Activated CD4-positive, alpha-beta T cell treated with anti-CD3 and anti-CD28 coated beads, Interleukin-10, Interleukin-2, amounts not matched to agents 100 ng/mL and 50 ng/mL, durations not matched to agents 16 hours and 8 hours (primary cell): Measurements from ENCODE around the gene GATD1.

Experiments used
- DNase-seq: peaks from one replicate; pipeline ENCODE4 v3.0.0-alpha.2; 2020

GATD1 gene

DNA sequence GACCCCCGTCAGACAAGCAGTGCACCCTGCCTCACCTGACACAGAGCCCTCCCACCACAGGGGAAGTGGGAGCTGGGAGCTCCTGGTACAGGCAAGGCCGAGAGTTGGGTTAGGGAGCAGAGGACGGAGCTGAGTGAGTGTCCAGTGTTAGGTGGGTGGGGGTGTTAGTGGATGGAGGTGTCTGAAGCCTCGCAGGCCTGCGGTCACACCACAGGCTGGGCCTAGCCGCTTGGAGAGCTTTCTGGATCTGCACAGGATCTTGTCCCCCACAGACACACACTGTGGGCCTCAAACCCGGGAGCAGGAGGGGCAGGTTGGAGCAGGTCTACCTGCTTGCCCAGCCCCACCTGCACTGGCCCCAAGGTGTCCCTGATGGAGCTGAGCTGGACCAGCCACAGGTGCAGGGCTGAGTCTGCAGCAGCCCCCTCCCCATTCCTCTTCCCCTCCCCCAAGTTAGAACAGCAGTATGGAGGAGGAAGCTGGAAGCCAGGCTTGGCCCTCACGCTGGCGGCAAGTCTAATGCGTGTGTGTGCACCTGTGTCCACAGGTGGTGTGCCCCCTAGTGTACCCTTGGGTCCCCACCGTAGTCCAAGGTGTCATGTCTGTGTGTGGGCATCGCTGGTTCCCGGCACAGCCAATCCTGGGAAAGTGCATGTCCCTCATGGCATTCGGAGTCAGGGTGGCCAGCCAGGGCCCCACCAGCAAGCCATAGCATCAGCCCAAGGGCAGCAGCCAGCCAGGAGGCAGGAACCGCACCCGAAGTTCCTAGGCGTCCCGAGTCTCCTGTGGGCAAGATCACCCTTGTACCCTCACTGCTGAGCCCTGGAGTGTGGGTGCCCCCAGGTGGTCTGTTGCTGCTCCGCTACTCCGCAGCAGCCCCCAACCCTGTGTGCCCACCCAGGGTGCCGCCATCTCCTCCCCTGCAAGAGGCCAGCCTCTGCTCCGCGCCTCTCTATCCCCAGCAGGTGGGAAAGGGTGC lies 2.0 kb upstream of the GATD1 start:
- no peak for DNase-seq

DNA sequence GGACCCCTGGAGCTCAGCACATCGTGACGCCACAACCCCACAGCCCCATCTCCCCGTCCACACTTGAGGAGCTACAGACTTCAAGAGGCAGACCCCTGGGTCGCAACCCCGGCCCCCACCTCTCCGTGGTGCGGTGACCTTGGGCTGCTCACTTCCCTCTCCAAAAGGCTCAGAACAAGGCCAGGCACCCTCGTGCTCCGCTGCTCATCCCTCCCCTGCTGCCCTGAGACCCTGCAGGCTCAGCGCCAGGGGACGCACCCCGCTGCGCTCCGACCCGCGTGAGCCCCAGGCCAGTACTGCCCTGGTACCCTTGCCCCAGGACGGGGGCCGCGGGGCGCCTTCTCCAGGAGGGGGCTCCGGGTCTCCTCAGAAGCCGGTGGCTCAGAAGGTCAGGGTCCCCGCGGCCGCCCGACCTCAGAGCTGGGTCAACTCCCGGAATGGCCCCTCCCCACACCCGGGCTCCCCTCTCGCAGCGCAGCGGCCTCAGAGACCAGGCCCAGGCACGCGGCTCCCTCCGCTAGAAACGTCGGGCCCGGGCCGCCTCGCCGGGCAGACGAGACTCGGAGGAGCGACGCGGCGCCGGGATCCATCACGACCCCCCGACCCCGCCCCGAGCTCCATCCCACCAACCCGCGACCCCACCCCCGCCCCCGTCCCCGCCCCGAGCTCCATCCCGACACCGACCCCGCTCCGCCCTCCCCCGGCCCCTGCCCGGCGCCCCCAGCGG lies 563 bp downstream of the GATD1 start:
- DNase-seq: peak; percentile 31

DNA sequence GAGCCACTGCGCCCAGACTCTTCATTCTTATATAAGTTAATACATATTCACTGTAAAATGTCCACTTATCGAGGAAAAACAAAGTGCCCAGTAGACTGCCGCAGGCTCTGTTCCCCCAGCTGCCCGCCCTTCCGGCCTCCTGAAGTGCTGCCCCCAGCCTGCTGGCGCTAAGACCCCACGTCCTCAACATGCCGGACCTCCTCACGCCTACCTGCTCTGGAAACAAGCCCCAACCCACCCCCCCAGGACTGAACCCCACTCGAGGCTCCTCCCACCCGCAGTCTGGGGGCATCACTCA lies 1.1 kb downstream of the GATD1 start:
- no peak for DNase-seq

DNA sequence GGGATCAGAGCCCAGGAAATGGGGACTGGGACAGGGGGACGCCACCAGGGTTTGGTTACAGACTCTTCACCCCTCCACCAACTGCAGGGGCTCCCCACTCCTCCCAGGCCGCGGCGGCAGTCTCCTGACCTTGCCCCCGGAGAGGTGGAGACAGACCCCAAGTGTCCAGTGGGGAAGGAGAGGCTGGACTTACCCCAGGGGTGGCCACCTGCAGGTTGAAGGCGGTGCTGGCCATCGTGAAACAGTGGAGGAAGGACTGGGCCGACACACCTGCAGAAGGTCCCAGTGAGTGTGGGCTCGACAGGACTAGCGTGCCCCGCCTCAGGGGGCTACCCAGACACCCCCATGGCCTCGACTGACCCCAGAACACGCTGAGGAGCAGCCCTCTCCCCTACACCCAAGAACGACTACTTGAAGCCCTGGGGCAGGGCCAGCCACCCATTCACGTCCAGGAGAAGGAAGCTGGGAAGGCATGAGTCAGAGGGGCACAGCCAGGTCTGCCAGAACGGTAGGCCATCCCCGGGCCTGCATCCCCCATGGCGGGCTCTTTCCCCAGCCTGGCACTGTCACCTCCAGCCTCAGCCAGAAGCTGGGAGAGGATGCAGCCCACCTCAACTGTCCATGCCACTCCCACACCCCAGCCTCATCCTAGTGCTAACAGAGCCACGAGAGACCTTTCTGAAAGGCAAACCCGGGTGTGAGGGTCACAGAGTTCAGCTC lies 2.3 kb downstream of the GATD1 start:
- no peak for DNase-seq

DNA sequence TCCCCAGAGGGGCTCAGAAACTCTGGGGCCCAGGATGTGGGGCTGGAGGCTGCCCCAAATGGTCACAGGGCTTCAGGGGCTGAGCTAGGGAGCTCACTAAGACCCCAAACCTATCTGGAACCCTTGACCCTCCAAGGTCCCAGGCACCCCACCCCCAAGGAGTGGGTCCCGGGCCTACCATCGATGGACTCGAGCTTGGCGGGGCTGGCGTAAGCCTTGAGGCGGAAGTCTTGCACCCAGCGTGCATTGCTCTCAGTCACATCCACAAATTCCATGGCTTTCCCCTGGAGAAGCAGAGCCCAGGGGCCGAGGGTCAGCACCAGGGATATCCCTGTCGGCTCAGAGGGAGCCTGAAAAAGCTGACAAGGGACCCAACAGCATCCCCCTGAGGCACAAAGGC lies 3.5 kb downstream of the GATD1 start:
- DNase-seq: no peak

DNA sequence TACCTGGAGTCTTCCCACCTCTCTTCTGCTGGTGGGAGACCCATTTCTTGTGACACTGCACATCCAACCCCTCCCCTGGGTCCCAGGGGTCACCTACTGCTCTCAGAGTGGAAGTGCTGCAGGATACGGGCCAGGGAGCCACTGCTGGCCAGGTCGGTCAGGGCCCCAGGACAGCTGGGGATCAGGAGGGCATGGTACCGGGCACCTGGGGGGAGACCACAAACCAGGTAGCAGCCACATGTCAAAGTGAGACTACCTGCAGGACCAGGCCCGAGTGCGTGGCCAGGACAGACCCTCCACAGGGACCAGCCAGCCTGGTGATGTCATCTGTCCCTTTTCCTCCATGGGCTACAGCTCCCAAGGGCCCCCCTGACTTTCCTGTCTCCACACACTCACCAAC lies 3.9 kb downstream of the GATD1 start:
- no peak for DNase-seq

DNA sequence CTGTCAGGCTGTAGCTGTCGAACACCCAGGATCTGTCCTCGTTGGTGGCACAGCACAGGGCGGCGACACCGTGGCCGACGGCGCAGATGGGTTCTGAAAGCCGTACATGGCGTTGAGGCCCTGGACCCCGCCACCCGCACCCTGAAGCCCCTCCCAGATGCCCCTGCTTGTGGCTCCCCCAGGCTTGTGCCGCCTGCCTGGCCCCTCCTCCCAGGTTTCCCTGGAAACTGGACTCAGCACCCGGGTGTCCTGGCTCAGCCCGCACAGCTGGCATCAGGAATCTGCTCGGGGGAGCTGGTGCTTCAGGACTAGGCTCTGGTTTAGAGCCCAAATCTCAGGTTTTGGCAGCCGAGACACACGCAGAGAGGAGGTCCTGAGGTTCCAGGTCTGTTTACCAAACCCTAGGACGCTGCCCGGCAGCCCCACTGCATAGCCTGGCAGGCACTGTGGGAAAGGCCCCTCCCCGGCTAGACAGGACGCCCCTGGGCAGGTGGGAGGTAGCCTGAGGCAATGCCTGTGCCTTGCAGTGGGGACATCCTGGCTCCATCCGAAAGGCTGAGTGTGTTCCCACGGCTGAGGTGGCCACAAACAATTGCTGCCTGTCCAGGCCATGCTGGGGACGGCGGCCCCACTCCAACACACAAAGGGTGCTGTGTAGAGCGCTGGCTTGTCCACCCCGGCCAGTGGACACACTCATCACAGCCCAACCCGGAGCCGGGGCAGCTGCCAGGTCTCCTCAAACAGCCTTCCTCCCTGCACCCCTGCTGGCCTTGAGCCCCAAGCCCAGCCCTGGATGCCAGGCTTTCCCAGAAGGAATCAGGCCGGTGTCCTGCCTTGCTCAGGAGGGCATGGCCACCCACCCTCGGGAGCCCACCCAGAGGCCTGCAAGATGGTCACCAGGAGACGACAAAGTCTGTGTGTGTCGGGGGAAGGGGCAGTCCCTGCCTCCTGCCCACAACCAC lies 4.6 kb downstream of the GATD1 start:
- no peak for DNase-seq

DNA sequence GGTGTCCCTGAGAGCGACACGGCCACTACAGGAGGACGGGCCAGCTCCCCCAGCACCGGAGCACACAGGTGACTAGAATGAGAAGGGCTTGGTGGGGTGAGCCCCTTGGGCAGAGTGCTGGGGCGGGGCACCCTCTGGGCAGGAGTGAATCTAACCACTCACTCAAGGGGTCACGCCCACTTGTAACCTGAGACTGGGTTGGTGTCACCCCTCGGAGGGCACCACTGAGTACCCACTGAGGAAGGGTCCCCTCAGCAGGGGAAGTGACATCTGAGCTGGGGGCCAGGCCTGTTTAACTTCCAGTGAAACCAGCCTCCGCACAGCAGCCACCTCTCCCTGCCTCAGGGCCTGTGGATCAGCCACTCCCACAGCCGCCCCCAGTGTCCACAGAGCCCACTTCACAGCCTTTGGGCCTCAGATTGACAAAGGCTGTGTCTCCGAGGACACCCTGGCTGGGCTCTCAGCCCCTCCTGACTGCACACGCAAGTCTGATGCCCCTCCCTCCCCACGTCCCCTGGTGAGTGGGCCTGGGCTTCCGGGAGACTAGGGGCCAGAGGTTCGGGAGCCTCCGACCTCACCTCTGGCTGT lies 5.6 kb downstream of the GATD1 start:
- no peak for DNase-seq

DNA sequence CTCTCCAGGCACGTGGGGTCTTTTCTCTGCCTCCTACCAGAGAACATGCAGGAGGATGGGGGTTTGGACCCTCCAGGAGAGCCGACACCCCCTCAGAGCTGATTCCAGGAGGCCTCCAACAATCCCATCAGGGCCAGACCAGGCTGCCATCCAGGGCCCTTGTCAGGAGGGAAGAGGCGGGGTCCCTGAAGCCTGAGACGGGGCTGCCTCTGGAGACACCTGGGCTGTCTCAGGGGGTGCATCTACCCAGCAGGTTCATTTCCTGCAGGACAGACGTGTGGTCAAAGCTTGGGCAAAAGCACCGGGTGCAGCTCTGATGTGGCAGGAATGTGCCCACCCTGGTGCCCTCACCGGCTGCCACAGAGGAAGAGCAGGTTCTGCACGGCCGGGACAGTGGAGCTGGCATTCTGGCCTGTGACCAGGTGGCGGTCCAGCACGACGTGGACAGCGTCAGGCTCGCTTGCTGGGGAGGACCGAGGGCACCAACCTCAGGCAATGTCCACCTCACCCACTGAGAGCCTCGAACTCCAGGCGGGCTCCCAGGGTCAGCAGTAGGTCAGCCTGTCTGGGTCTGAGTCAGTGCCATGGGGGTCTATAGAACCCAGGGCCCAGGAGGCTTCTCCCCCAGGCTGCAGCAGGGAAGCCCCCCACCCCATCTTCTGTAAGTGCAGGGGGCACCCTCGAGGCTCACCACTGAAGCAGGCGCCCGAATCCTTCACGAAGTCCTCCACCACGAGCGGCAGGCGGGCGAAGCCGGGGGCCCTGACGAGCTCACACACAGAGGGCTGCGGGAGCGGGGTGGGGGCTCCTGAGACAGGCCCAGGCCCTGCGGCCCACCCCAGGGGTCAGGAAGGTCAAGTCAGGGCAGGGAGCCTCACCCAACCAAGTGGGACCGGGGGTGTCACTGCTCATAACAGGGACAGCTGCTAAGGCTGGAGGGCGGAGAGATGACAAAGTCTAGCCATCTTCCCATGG lies 6.4 kb downstream of the GATD1 start:
- DNase-seq: no peak

DNA sequence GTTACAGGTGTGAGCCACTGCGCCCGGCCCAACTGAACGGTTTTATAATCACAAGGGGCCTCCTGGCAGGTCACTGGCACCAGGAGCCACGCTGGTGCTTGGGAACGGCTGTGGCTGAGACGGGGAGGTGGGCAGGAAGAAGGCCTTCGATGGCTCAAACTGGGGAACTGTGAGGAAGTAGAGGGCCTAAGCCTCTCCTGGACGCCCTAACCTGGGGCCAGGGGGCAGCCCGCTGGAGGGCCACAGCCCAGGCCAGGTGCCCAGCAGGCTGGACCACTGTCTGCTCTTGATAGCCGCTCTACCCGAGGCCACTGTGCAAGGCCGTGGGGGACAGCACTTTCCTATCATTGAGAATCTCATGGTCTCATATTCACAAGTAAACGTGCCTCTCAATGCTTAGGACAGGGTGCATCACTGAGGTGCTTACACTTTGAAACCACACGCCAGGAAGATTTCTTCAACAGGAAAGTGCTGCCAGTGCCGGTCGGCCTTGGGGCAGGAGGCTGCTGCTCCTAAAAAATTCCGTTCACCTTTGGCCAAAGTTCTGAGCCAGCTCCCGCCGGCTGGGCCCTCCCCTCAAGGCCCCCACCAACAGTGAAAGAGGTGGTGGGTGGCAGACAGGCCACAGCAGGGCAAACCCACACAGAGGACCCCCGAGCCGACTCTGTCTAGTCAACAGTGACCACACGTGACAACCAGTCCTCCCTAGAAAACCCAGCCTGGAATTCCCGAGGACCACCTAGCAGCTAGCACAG lies 7.2 kb downstream of the GATD1 start:
- no peak for DNase-seq

DNA sequence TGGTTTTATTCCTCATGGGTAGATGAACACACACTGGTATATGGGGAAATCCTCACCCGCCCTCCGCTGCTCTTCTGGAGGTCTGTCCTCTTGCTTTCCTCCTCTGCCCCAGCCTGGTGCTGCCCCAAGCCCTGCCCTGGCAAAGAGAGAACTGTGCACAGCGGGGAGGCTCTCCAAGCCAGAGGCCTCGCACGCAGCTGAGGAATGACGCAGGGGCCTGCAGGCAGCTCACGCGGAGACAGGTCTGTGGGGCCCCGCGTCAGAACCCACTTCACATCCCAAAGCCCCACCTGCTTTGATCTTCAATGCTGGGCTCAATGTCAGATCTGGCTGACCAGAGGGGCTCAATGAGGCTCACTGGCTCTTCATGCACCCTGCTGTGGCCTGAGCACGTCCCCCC lies 10.0 kb downstream of the GATD1 start:
- no peak for DNase-seq

DNA sequence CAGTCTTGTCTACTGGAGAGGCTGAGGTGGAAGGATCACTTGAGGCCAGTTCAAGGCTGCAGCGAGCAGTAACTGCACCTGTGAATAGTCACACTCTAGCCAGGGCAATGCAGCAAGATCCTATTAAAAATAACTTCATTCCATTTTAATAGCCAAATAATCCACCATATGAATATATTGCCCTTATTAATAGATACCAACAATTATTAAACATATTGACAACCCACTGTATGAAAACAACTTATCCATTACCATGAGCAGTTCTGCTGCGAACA lies 10.4 kb downstream of the GATD1 start:
- DNase-seq: no peak

DNA sequence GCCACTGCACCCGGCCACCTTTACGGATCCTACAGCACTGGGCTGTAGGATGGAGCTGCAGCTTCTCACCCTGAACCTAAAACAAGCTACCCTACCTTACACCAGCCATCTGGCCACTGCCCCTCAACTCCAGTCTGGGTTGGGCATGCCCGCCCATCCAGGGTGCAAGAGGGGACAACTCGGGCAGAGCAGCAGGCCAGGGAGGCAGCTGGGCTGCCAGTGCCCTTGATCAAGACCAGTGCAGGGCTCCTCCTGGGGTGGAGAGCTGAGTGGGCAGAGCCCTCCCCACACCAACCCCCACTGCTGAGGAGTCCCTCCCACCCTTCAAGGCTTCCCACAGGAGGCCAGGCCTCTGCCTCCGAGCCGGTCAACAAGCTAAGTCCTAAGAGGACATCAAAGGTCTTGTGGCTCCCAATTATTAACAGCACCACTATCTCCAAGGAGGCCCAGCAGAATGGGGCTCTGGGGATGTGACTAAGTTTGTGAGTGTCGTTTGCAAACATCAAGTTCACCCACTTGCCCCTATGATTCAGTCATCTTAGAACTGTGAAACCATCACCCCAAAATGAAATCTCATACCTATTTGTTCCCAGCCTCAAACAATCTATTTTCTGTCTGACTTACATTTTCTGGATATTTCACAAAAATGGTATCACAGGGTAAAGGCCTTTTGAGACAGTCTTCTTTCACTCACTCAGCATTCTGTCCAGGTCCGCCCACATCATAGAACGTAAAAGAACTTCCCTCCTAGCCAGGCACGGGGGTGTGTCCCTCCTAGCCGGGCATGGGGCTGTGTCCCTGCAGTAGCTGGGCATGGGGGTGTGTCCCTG lies 11.0 kb downstream of the GATD1 start:
- DNase-seq: no peak

DNA sequence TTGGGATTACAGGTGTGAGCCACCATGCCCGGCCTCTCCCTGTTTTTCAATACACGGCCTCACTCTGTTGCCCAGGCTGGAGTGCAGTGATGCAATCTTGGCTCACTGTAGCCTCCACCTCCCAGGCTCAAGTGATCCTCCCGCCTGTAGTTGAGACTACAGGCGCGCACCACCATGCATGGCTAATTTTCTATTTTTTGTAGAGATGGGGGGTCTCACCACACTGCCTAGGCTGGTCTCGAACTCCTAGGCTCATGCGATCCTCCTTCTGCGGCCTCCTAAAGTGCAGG lies 11.5 kb downstream of the GATD1 start:
- DNase-seq: no peak

DNA sequence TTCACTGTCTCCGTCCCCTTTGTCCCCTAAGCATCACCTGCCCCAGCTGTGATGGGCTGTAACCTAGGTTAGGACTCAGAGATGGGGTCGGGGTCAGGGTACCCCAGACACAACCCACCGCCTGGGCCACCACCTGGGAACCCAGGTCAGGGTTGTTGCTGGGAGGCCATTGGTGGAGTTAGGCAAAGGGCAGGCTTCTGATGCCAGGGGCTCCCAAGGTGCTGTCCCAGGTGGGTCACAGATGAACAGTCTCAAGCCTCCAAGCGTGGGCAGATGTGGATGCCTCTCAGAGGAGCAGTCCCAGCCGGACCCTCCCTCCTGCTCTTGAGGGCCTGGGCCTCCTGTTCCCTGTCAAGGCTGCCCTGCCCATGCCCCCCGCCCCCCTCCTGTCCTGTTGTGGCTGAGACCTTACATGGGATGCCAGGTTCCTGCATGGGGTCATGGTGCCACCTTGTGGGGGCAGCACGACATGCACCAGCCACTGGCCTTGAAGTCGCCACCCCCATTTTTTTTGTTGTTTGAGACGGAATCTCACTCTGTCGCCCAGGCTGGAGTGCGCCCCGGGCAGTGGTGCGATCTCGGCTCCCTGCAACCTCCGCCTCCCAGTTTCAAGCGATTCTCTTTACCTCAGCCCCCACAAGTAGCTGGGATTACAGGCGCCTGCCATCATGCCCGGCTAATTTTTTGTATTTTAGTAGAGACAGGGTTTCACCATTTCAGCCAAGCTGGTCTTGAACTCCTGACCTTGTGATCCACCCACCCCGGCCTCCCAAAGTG lies 12.1 kb downstream of the GATD1 start:
- peak; percentile 71 for DNase-seq

DNA sequence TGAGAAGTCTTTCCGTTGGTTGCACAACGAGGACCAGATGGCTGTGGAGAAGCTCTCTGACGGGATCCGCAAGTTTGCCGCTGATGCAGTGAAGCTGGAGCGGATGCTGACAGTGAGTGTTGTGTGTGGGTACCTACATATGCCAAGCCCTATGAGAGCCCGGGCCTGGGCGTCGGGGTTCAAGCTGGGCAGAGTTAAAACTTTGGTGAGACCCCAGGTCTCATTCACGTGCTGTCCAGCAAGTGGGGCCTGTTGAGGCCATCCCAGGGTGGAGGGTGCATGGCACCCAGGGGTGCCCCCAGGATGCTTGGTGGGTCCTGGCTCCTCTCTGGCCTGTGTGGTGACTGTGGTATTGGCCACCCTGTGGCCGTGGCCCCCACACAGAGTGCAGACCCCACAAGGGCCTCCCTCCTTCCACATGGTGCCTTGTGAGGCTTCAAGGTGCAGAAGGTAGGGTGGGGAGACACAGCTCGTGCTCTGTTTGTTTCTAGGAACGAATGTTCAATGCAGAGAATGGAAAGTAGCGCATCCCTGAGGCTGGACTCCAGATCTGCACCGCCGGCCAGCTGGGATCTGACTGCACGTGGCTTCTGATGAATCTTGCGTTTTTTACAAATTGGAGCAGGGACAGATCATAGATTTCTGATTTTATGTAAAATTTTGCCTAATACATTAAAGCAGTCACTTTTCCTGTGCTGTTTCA lies 12.8 kb downstream of the GATD1 start:
- no peak for DNase-seq

DNA sequence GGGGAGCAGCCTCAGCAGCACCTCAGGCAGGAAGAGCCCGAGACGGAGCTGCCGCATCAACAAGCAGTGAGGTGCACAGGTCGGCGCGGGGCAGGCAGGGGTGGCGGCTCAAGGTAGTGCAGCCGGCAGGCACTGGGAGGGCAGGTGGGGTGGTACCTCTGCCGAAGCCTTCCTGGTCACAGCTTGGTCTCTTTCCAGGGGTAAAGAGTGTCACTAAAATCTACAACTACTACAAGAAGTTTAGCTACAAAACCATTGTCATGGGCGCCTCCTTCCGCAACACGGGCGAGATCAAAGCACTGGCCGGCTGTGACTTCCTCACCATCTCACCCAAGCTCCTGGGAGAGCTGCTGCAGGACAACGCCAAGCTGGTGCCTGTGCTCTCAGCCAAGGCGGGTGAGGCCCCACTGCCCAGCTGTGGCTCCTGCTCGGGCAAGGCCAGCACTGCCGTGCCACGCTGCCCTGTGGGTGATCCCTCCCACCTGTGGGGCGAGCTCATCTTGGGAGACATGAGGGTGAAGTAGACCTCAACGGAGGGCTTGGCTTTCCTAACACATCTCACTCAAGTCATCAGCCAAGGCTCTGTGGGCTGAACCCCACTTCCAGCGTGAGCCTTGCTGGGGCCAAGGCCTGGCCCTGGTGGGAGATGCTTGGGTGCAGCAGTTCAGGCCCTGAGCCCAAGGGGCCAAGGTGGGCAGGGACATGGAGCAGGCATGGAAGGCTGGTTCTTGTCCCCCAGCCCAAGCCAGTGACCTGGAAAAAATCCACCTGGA lies 13.6 kb downstream of the GATD1 start:
- DNase-seq: no peak
